CD4-positive, alpha-beta T cell (primary cell): Measurements from ENCODE around the gene PI4K2A. TPM values are rescaled to one million over a fixed set of nuclear protein-coding genes. Genes with fewer than 3 reads are reported as not detected.

Experiments used
- ATAC-seq: fragments of 200-7000 bp; cut with Tn5 transposase; one replicate; pipeline ENCODE4 v1.10.0; 2022; ENCODE audit warnings: mild to moderate bottlenecking; ENCODE audit not compliant: poor library complexity
- CTCF ChIA-PET: fragments of 350-600 bp; sonication (Branson Sonifier 250); formaldehyde crosslinking; loops from one replicate; lab custom pipeline; 2021; ENCODE audit warnings: antibody characterized with exemption, inconsistent platforms; lab: Charles Lee
- POLR2A ChIA-PET: fragments of 350-600 bp; sonication (Branson Sonifier 250); formaldehyde crosslinking; loops from one replicate; lab custom pipeline; 2021; ENCODE audit warnings: antibody characterized with exemption, inconsistent platforms; lab: Charles Lee
- DNase-seq, 14 experiments: peaks; one replicate each; pipeline ENCODE4 v3.0.0-alpha.2; 2013 to 2020; ENCODE audit warnings: mixed read lengths in 2 of 14
- H3K27ac ChIP-seq, 2 donors: one replicate each; pipeline versions ENCODE4 v1.5.1 to v1.7.0; 2013; ENCODE audit warnings: low read length in 2 of 2, low read depth in 1 of 2, mild to moderate bottlenecking in 1 of 2
- H3K27me3 ChIP-seq, 2 experiments: 1 replicate in 1 of 2; 2 replicates in 1 of 2; pipeline versions ENCODE4 v1.6.1 to v1.7.0; 2013; ENCODE audit warnings: low read length in 2 of 2, control low read depth in 1 of 2, mild to moderate bottlenecking in 1 of 2, moderate library complexity in 1 of 2; ENCODE audit not compliant: insufficient read depth in 2 of 2, control insufficient read depth in 1 of 2
- H3K36me3 ChIP-seq: one replicate; pipeline ENCODE4 v1.6.1; 2013; ENCODE audit warnings: low read length, control low read depth; ENCODE audit not compliant: insufficient read depth
- H3K4me1 ChIP-seq: one replicate; pipeline ENCODE4 v1.6.1; 2013; ENCODE audit warnings: low read length, control low read depth; ENCODE audit not compliant: insufficient read depth
- H3K4me3 ChIP-seq: one replicate; pipeline ENCODE4 v1.5.1; 2013; ENCODE audit warnings: mild to moderate bottlenecking, low read length, moderate library complexity
- H3K9me3 ChIP-seq, 2 experiments: 1 replicate in 1 of 2; 2 replicates in 1 of 2; pipeline versions ENCODE4 v1.6.1 to v1.7.0; 2013; ENCODE audit warnings: low read length in 2 of 2, mild to moderate bottlenecking in 2 of 2, control low read depth in 1 of 2, moderate library complexity in 1 of 2; ENCODE audit not compliant: control insufficient read depth in 1 of 2, insufficient read depth in 1 of 2
- H3K27ac Mint-ChIP-seq: one replicate; pipeline ENCODE4 v1.8.0; 2020; ENCODE audit warnings: mixed read lengths
- H3K27me3 Mint-ChIP-seq: one replicate; pipeline ENCODE4 v1.8.0; 2021; ENCODE audit warnings: mixed read lengths
- H3K36me3 Mint-ChIP-seq: one replicate; pipeline ENCODE4 v1.8.0; 2021; ENCODE audit warnings: low read depth, mixed read lengths
- H3K4me1 Mint-ChIP-seq: one replicate; pipeline ENCODE4 v1.8.0; 2021; ENCODE audit warnings: low read depth, mixed read lengths
- H3K4me3 Mint-ChIP-seq: one replicate; pipeline ENCODE4 v1.8.0; 2020; ENCODE audit warnings: mild to moderate bottlenecking, mixed read lengths
- H3K9me3 Mint-ChIP-seq: one replicate; pipeline ENCODE4 v1.8.0; 2020; ENCODE audit warnings: mixed read lengths
- CTCF ChIP-seq: fragments of 200-600 bp; IDR thresholded peaks from one replicate; pipeline ENCODE4 v1.8.0; 2022; ENCODE audit warnings: antibody characterized with exemption, mild to moderate bottlenecking
- intact Hi-C, 2 experiments: fragments of 100-400 bp; cut with DNase I in 1 of 2; cut with micrococcal nuclease in 1 of 2; formaldehyde crosslinking; loops; one replicate each; pipeline versions ENCODE4 v1.15.1 to v1.9.0; 2023 to 2025; cut with DNase I, micrococcal nuclease
- total RNA-seq, 174 experiments: library from RNA in 2 of 174; stranded (reverse) in 2 of 174; gene quantifications; one replicate each; pipeline ENCODE4 v1.2.3 and lab custom pipeline; 2021 to 2026

The PI4K2A gene
- total RNA-seq, 2 experiments from 2014 or later: 26.3 to 27.2 TPM

- no peaks in the 10 kb centered on the region for H3K9me3 Mint-ChIP-seq
- Histone ChIP-seq H3K4me3 (no peak overlapping the region), H3K9me3 (no peaks in the 10 kb centered on the region), H3K27me3 (peaks cover 0 to 10% of the 10 kb centered on the region in 2 experiments), H3K27ac (no peak overlapping the region), H3K4me1 (peaks cover 9% of the 10 kb centered on the region), H3K36me3 (no peaks in the 10 kb centered on the region)
- ChIA-PET CTCF (interaction anchor here (0.6 kb wide), 1 partner anchor 26 kb away, joined by 3 read pairs; no protein-coding TSS in a partner anchor), POLR2A (interaction anchor here (0.7 to 1.7 kb wide), 2 partner anchors 18 to 107 kb away, joined by 3 to 4 read pairs; partner anchors contain the start of gene AVPI1)
- peaks cover 52% of the 10 kb centered on the region for H3K27me3 Mint-ChIP-seq
- ATAC-seq (no peak), DNase-seq (no peak)
- no peaks in the 10 kb centered on the region for H3K4me1 Mint-ChIP-seq
- no peak overlapping the region for H3K27ac Mint-ChIP-seq
- no peak overlapping the region for H3K4me3 Mint-ChIP-seq
- intact Hi-C loops: loop anchor here (10.0 kb wide), 1 partner anchor 340 kb away; no protein-coding TSS in a partner anchor
- no peaks in the 10 kb centered on the region for H3K36me3 Mint-ChIP-seq
- TF ChIP-seq CTCF: no peak
Measured at GRCh38 chr10:97705006-97705670, 64.7 kb downstream of the PI4K2A start.

- H3K4me3 Mint-ChIP-seq: no peak overlapping the region
Measured at GRCh38 chr10:97707134-97707861, 66.8 kb downstream of the PI4K2A start.

More at GRCh38 chr10:97707134-97707861, 66.8 kb downstream of the PI4K2A start:
- H3K27ac Mint-ChIP-seq: no peak overlapping the region
- Histone ChIP-seq H3K27me3 (peaks cover 0 to 9% of the 10 kb centered on the region in 2 experiments), H3K9me3 (no peaks in the 10 kb centered on the region), H3K4me1 (peaks cover 3% of the 10 kb centered on the region), H3K4me3 (no peak overlapping the region), H3K27ac (no peak overlapping the region), H3K36me3 (no peaks in the 10 kb centered on the region)
- no peaks in the 10 kb centered on the region for H3K36me3 Mint-ChIP-seq
- ATAC-seq (no peak), DNase-seq (no peak)
- no peaks in the 10 kb centered on the region for H3K9me3 Mint-ChIP-seq
- intact Hi-C loops: loop anchor here (10.0 kb wide), 1 partner anchor 338 kb away; no protein-coding TSS in a partner anchor
- CTCF ChIA-PET: no interaction called here
- H3K27me3 Mint-ChIP-seq: peaks cover 54% of the 10 kb centered on the region
- no peaks in the 10 kb centered on the region for H3K4me1 Mint-ChIP-seq
- POLR2A ChIA-PET: no interaction called here
- no peak for TF ChIP-seq CTCF
